Measurements from ENCODE around the gene AFP. TPM values are rescaled to one million over a fixed set of nuclear protein-coding genes. Genes with fewer than 3 reads are reported as not detected.

Gene AFP
- total RNA-seq, 4 donors from 2014 or later = not detected

GRCh38 chr4:73419106-73420038, 16.6 kb upstream of the AFP start:
- 57 to 58% methylated on average over 7 of the region's 7 CpGs for WGBS, 2 donors
- Histone ChIP-seq H3K27me3 (no peaks in the 10 kb centered on the region), H3K4me3 (no peak overlapping the region), H3K36me3 (no peaks in the 10 kb centered on the region), H3K4me1 (no peaks in the 10 kb centered on the region), H3K27ac (no peak overlapping the region), H3K9me3 (no peaks in the 10 kb centered on the region)
- TF ChIP-seq EP300 (IDR thresholded peaks at IDR 0.05) (no peak), POLR2A (IDR thresholded peaks at IDR 0.05) (no peak)
- DNase-seq (ENCODE audit: low spot score in 2 of 2) = no peak

GRCh38 chr4:73420615-73421014, 15.4 kb upstream of the AFP start:
- no peaks in the 10 kb centered on the region for H3K4me1 ChIP-seq
- WGBS, 2 donors = 75 to 76% methylated on average over 2 of the region's 2 CpGs
- DNase-seq (ENCODE audit: low spot score in 2 of 2) = no peak

GRCh38 chr4:73421708-73422457, 14.1 kb upstream of the AFP start:
- Histone ChIP-seq H3K36me3 (no peaks in the 10 kb centered on the region), H3K4me1 (no peaks in the 10 kb centered on the region), H3K4me3 (no peak overlapping the region), H3K27me3 (no peaks in the 10 kb centered on the region), H3K27ac (no peak overlapping the region), H3K9me3 (no peaks in the 10 kb centered on the region)
- no peak for TF ChIP-seq POLR2A (IDR thresholded peaks at IDR 0.05)
- TF ChIP-seq EP300 (IDR thresholded peaks at IDR 0.05) = no peak
- no peak for TF ChIP-seq CTCF (IDR thresholded peaks at IDR 0.05)
- DNase-seq (ENCODE audit: low spot score in 2 of 2) = no peak

More at GRCh38 chr4:73420615-73421014, 15.4 kb upstream of the AFP start:
- no peak overlapping the region for H3K4me3 ChIP-seq
- no peaks in the 10 kb centered on the region for H3K36me3 ChIP-seq
- H3K27me3 ChIP-seq = no peaks in the 10 kb centered on the region
- H3K27ac ChIP-seq = no peak overlapping the region
- no peak for TF ChIP-seq CTCF (IDR thresholded peaks at IDR 0.05)
- no peak for TF ChIP-seq POLR2A (IDR thresholded peaks at IDR 0.05)
- no peak for TF ChIP-seq EP300 (IDR thresholded peaks at IDR 0.05)
- no peaks in the 10 kb centered on the region for H3K9me3 ChIP-seq

GRCh38 chr4:73422458-73422752, 13.6 kb upstream of the AFP start:
- Histone ChIP-seq H3K4me3 (no peak overlapping the region), H3K36me3 (no peaks in the 10 kb centered on the region), H3K27ac (no peak overlapping the region), H3K27me3 (no peaks in the 10 kb centered on the region), H3K4me1 (no peaks in the 10 kb centered on the region), H3K9me3 (no peaks in the 10 kb centered on the region)
- no peak for DNase-seq (ENCODE audit: low spot score in 2 of 2)
- TF ChIP-seq EP300 (IDR thresholded peaks at IDR 0.05) (no peak), POLR2A (IDR thresholded peaks at IDR 0.05) (no peak), CTCF (IDR thresholded peaks at IDR 0.05) (no peak)
- 68% methylated on average over 4 of the region's 4 CpGs for WGBS, 2 donors

GRCh38 chr4:73423184-73423583, 12.8 kb upstream of the AFP start:
- H3K36me3 ChIP-seq = no peaks in the 10 kb centered on the region
- H3K27me3 ChIP-seq = no peaks in the 10 kb centered on the region
- no peak for DNase-seq (ENCODE audit: low spot score in 2 of 2)
- TF ChIP-seq CTCF (IDR thresholded peaks at IDR 0.05) = no peak
- no peak for TF ChIP-seq EP300 (IDR thresholded peaks at IDR 0.05)
- H3K4me1 ChIP-seq = no peaks in the 10 kb centered on the region
- no peak overlapping the region for H3K4me3 ChIP-seq
- no peak overlapping the region for H3K27ac ChIP-seq
- H3K9me3 ChIP-seq = no peaks in the 10 kb centered on the region
